WTC11 (cell line): ENCODE measurements around the gene ASIP. TPM values are rescaled to one million over a fixed set of nuclear protein-coding genes. Genes with fewer than 3 reads are reported as not detected.

ENCODE experiments used
- AFF4 ChIP-seq: sonication (generic); formaldehyde crosslinking; IDR thresholded peaks from 2 replicates; pipeline ENCODE4 v1.8.1; 2023; ENCODE audit warnings: mild to moderate bottlenecking, missing genetic modification reagents, borderline replicate concordance
- CBFB ChIP-seq: sonication (generic); formaldehyde crosslinking; IDR thresholded peaks from 2 replicates; pipeline ENCODE4 v1.8.1; 2022; ENCODE audit warnings: mild to moderate bottlenecking, low read depth, missing genetic modification reagents
- CREB1 ChIP-seq: sonication (generic); formaldehyde crosslinking; IDR thresholded peaks from 2 replicates; pipeline ENCODE4 v1.8.0; 2023; ENCODE audit warnings: mild to moderate bottlenecking, missing genetic modification reagents
- CREM ChIP-seq: sonication (generic); formaldehyde crosslinking; IDR thresholded peaks from 2 replicates; pipeline ENCODE4 v1.8.1; 2022; ENCODE audit warnings: mild to moderate bottlenecking, missing genetic modification reagents, moderate library complexity
- ETV6 ChIP-seq: sonication (generic); formaldehyde crosslinking; IDR thresholded peaks from 2 replicates; pipeline ENCODE4 v1.8.1; 2022; ENCODE audit warnings: mild to moderate bottlenecking, missing genetic modification reagents
- FOXJ3 ChIP-seq: sonication (generic); formaldehyde crosslinking; IDR thresholded peaks from 2 replicates; pipeline ENCODE4 v1.9.0; 2021; ENCODE audit warnings: missing genetic modification reagents, mild to moderate bottlenecking, borderline replicate concordance
- FOXP1 ChIP-seq: sonication (generic); formaldehyde crosslinking; IDR thresholded peaks from 2 replicates; pipeline ENCODE4 v1.8.0; 2022; ENCODE audit warnings: missing genetic modification reagents, mild to moderate bottlenecking, moderate library complexity, borderline replicate concordance
- GABPB1 ChIP-seq: sonication (generic); formaldehyde crosslinking; IDR thresholded peaks from 2 replicates; pipeline ENCODE4 v1.8.1; 2023; ENCODE audit warnings: mild to moderate bottlenecking, missing genetic modification reagents
- NFYB ChIP-seq: sonication (generic); formaldehyde crosslinking; conservative IDR thresholded peaks from 2 replicates; pipeline ENCODE4 v1.8.0; 2022; ENCODE audit warnings: low read depth, missing genetic modification reagents
- RELA ChIP-seq: sonication (generic); formaldehyde crosslinking; IDR thresholded peaks from 2 replicates; pipeline ENCODE4 v1.8.1; 2022; ENCODE audit warnings: missing genetic modification reagents, mild to moderate bottlenecking, borderline replicate concordance
- SMAD3 ChIP-seq: sonication (generic); formaldehyde crosslinking; IDR thresholded peaks from 2 replicates; pipeline ENCODE4 v1.8.0; 2022; ENCODE audit warnings: missing genetic modification reagents, mild to moderate bottlenecking, borderline replicate concordance
- ZNF232 ChIP-seq: sonication (generic); formaldehyde crosslinking; IDR thresholded peaks from 2 replicates; pipeline ENCODE4 v1.8.0; 2022; ENCODE audit warnings: mild to moderate bottlenecking, missing genetic modification reagents
- ZNF281 ChIP-seq: sonication (generic); formaldehyde crosslinking; IDR thresholded peaks from 2 replicates; pipeline ENCODE4 v1.8.0; 2023; ENCODE audit warnings: mild to moderate bottlenecking, missing genetic modification reagents
- ZNF317 ChIP-seq: sonication (generic); formaldehyde crosslinking; IDR thresholded peaks from 2 replicates; pipeline ENCODE4 v1.8.1; 2023; ENCODE audit warnings: low read depth, mild to moderate bottlenecking, moderate library complexity, missing genetic modification reagents, borderline replicate concordance
- ZNF423 ChIP-seq: fragments of 250-450 bp; sonication (Bioruptor Pico); IDR thresholded peaks from 2 replicates; pipeline ENCODE4 v2.1.2; 2022; ENCODE audit warnings: mild to moderate bottlenecking, moderate library complexity
- ZNF532 ChIP-seq: fragments of 250-450 bp; sonication (Bioruptor Pico); IDR thresholded peaks from 2 replicates; pipeline ENCODE4 v1.9.0; 2021; ENCODE audit warnings: mild to moderate bottlenecking, borderline replicate concordance
- total RNA-seq: library from RNA; stranded (reverse); gene quantifications from 3 replicates; pipeline ENCODE4 v1.2.3, GENCODE V29; 2021
- TF ChIP-seq, protein P1 (sequence below): fragments of 250-450 bp; sonication (Bioruptor Pico); IDR thresholded peaks from 2 replicates; pipeline ENCODE4 v1.9.0; 2021; ENCODE audit warnings: mild to moderate bottlenecking
- TF ChIP-seq, protein P2 (sequence below): sonication (generic); formaldehyde crosslinking; IDR thresholded peaks from 2 replicates; pipeline ENCODE4 v1.8.0; 2023; ENCODE audit warnings: missing genetic modification reagents, mild to moderate bottlenecking, borderline replicate concordance
- TF ChIP-seq, protein P3 (sequence below): fragments of 250-450 bp; sonication (Bioruptor Pico); IDR thresholded peaks from 2 replicates; pipeline ENCODE4 v1.9.0; 2021; ENCODE audit warnings: mild to moderate bottlenecking

Gene ASIP
- total RNA-seq, 1 experiment from 2014 or later, result not detected

GRCh38 chr20:34215711-34216381 is 25.4 kb upstream of the ASIP start (continued):
- TF ChIP-seq ZNF317 (0 out of 2 replicates have a peak, but pooled peaks have one; percentile 46), FOXJ3 (CRISPR knock-in tag) (no peak), FOXP1 (CRISPR knock-in tag) (peak; percentile 58; the same call in 1 of the 2 replicates), GABPB1 (CRISPR knock-in tag) (peak; percentile 63), NFYB (no peak), ZNF423 (CRISPR knock-in tag) (no peak), ETV6 (peak; percentile 79; the same call in 1 of the 2 replicates), AFF4 (CRISPR knock-in tag) (no peak), CBFB (0 out of 2 replicates have a peak, but pooled peaks have one; percentile 62), ZNF532 (CRISPR knock-in tag) (no peak), CREB1 (CRISPR knock-in tag) (no peak), CREM (CRISPR knock-in tag) (peak; percentile 67; the same call in 1 of the 2 replicates), ZNF281 (CRISPR knock-in tag) (no peak), ZNF232 (CRISPR knock-in tag) (no peak), RELA (CRISPR knock-in tag) (no peak), SMAD3 (CRISPR knock-in tag) (no peak)
- TF ChIP-seq, protein P1, sequence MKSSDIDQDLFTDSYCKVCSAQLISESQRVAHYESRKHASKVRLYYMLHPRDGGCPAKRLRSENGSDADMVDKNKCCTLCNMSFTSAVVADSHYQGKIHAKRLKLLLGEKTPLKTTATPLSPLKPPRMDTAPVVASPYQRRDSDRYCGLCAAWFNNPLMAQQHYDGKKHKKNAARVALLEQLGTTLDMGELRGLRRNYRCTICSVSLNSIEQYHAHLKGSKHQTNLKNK (CRISPR knock-in tag), result no peak
- TF ChIP-seq, protein P2, sequence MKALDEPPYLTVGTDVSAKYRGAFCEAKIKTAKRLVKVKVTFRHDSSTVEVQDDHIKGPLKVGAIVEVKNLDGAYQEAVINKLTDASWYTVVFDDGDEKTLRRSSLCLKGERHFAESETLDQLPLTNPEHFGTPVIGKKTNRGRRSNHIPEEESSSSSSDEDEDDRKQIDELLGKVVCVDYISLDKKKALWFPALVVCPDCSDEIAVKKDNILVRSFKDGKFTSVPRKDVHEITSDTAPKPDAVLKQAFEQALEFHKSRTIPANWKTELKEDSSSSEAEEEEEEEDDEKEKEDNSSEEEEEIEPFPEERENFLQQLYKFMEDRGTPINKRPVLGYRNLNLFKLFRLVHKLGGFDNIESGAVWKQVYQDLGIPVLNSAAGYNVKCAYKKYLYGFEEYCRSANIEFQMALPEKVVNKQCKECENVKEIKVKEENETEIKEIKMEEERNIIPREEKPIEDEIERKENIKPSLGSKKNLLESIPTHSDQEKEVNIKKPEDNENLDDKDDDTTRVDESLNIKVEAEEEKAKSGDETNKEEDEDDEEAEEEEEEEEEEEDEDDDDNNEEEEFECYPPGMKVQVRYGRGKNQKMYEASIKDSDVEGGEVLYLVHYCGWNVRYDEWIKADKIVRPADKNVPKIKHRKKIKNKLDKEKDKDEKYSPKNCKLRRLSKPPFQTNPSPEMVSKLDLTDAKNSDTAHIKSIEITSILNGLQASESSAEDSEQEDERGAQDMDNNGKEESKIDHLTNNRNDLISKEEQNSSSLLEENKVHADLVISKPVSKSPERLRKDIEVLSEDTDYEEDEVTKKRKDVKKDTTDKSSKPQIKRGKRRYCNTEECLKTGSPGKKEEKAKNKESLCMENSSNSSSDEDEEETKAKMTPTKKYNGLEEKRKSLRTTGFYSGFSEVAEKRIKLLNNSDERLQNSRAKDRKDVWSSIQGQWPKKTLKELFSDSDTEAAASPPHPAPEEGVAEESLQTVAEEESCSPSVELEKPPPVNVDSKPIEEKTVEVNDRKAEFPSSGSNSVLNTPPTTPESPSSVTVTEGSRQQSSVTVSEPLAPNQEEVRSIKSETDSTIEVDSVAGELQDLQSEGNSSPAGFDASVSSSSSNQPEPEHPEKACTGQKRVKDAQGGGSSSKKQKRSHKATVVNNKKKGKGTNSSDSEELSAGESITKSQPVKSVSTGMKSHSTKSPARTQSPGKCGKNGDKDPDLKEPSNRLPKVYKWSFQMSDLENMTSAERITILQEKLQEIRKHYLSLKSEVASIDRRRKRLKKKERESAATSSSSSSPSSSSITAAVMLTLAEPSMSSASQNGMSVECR (CRISPR knock-in tag), result no peak
- TF ChIP-seq, protein P3, sequence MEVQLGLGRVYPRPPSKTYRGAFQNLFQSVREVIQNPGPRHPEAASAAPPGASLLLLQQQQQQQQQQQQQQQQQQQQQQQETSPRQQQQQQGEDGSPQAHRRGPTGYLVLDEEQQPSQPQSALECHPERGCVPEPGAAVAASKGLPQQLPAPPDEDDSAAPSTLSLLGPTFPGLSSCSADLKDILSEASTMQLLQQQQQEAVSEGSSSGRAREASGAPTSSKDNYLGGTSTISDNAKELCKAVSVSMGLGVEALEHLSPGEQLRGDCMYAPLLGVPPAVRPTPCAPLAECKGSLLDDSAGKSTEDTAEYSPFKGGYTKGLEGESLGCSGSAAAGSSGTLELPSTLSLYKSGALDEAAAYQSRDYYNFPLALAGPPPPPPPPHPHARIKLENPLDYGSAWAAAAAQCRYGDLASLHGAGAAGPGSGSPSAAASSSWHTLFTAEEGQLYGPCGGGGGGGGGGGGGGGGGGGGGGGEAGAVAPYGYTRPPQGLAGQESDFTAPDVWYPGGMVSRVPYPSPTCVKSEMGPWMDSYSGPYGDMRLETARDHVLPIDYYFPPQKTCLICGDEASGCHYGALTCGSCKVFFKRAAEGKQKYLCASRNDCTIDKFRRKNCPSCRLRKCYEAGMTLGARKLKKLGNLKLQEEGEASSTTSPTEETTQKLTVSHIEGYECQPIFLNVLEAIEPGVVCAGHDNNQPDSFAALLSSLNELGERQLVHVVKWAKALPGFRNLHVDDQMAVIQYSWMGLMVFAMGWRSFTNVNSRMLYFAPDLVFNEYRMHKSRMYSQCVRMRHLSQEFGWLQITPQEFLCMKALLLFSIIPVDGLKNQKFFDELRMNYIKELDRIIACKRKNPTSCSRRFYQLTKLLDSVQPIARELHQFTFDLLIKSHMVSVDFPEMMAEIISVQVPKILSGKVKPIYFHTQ, result no peak
